ENCODE results near the gene AKAP13.
"Not testable (repeated sequence)": the region's sequence is repeated elsewhere in the genome, so short reads cannot be mapped to it uniquely, and the experiment has no call there.

The AKAP13 gene

GRCh38 chr15:85348048-85348766 lies 32.2 kb upstream of the AKAP13 start:
- DNase-seq: not testable (repeated sequence)

GRCh38 chr15:85349062-85349461 lies 31.3 kb upstream of the AKAP13 start:
- not testable (repeated sequence) for DNase-seq

GRCh38 chr15:85350395-85350794 lies 30.0 kb upstream of the AKAP13 start:
- no peak for DNase-seq

- not testable (repeated sequence) for DNase-seq
Measured at GRCh38 chr15:85351501-85351900, 28.9 kb upstream of the AKAP13 start.

GRCh38 chr15:85351965-85352364 lies 28.4 kb upstream of the AKAP13 start:
- DNase-seq: no peak

- DNase-seq: no peak
Measured at GRCh38 chr15:85353516-85353915, 26.9 kb upstream of the AKAP13 start.

- no peak for DNase-seq
Measured at GRCh38 chr15:85354461-85354860, 25.9 kb upstream of the AKAP13 start.

GRCh38 chr15:85354948-85355347 lies 25.5 kb upstream of the AKAP13 start:
- DNase-seq: no peak

GRCh38 chr15:85356276-85356675 lies 24.1 kb upstream of the AKAP13 start:
- no peak for DNase-seq

GRCh38 chr15:85361323-85361722 lies 19.1 kb upstream of the AKAP13 start:
- no peak for DNase-seq

- no peak for DNase-seq
Measured at GRCh38 chr15:85362436-85363081, 17.8 kb upstream of the AKAP13 start.

- no peak for DNase-seq
Measured at GRCh38 chr15:85365980-85366379, 14.4 kb upstream of the AKAP13 start.

GRCh38 chr15:85367741-85368140 lies 12.7 kb upstream of the AKAP13 start:
- no peak for DNase-seq

GRCh38 chr15:85374831-85375230 lies 5.6 kb upstream of the AKAP13 start:
- DNase-seq: no peak

GRCh38 chr15:85377269-85377668 lies 3.1 kb upstream of the AKAP13 start:
- no peak for DNase-seq

- no peak for DNase-seq
Measured at GRCh38 chr15:85377986-85378385, 2.4 kb upstream of the AKAP13 start.

- DNase-seq: peak; percentile 71
Measured at GRCh38 chr15:85379403-85380131, 836 bp upstream of the AKAP13 start.

GRCh38 chr15:85380812-85381642 lies 624 bp downstream of the AKAP13 start:
- peak; percentile 71 for DNase-seq

GRCh38 chr15:85381850-85382751 lies 1.7 kb downstream of the AKAP13 start:
- DNase-seq: no peak

- DNase-seq: no peak
Measured at GRCh38 chr15:85382942-85383341, 2.5 kb downstream of the AKAP13 start.

GRCh38 chr15:85383470-85384148 lies 3.2 kb downstream of the AKAP13 start:
- no peak for DNase-seq

All from CD4-positive, alpha-beta T cell treated with Interleukin-12 subunit alpha and Interleukin-12 subunit beta, for 1 hour (primary cell).